WTC11 (cell line): Measurements from ENCODE around the gene DMRT2.

Source experiments
- CTCF ChIP-seq: fragments of 200-600 bp; IDR thresholded peaks from 2 replicates; pipeline ENCODE4 v1.8.0; 2022; ENCODE audit warnings: antibody characterized with exemption
- E2F1 ChIP-seq: sonication (generic); formaldehyde crosslinking; IDR thresholded peaks from 2 replicates; pipeline ENCODE4 v1.8.0; 2022; ENCODE audit warnings: mild to moderate bottlenecking, missing genetic modification reagents
- ELF4 ChIP-seq: sonication (generic); formaldehyde crosslinking; IDR thresholded peaks from 2 replicates; pipeline ENCODE4 v1.8.1; 2022; ENCODE audit warnings: low read depth, mild to moderate bottlenecking, moderate library complexity, missing genetic modification reagents
- ESRRA ChIP-seq: sonication (generic); formaldehyde crosslinking; IDR thresholded peaks from 2 replicates; pipeline ENCODE4 v1.8.1; 2022; ENCODE audit warnings: mild to moderate bottlenecking, missing genetic modification reagents, borderline replicate concordance
- MAX ChIP-seq: sonication (generic); formaldehyde crosslinking; IDR thresholded peaks from 2 replicates; pipeline ENCODE4 v1.8.0; 2022; ENCODE audit warnings: mild to moderate bottlenecking, missing genetic modification reagents

- TF ChIP-seq ESRRA (CRISPR knock-in tag) (no peak), CTCF (no peak), MAX (no peak), ELF4 (CRISPR knock-in tag) (no peak), E2F1 (CRISPR knock-in tag) (no peak)
Observed at GRCh38 chr9:1055166-1055565, 5.0 kb downstream of the DMRT2 start.
